Common myeloid progenitor, CD34-positive (primary cell): ENCODE data around the gene SEL1L3.

Experiments used
- CTCF ChIA-PET: fragments of 350-600 bp; sonication (Branson Sonifier 250); formaldehyde crosslinking; loops from one replicate; lab custom pipeline; 2021; ENCODE audit warnings: antibody characterized with exemption; lab: Charles Lee
- POLR2A ChIA-PET: fragments of 350-600 bp; sonication (Branson Sonifier 250); formaldehyde crosslinking; loops from one replicate; lab custom pipeline; 2021; ENCODE audit warnings: antibody characterized with exemption; lab: Charles Lee
- DNase-seq, 3 donors: peaks; one replicate each; pipeline versions ENCODE4 v3.0.0 to v3.0.0-alpha.2; 2013
- H3K27ac ChIP-seq, 2 experiments: 1 replicate in 1 of 2; 2 replicates in 1 of 2; pipeline ENCODE4 v1.7.0; 2013; ENCODE audit warnings: inconsistent platforms in 2 of 2, low read length in 2 of 2, mild to moderate bottlenecking in 2 of 2, low read depth in 1 of 2, moderate library complexity in 1 of 2; ENCODE audit not compliant: severe bottlenecking in 2 of 2, insufficient read depth in 1 of 2, poor library complexity in 1 of 2
- H3K27me3 ChIP-seq, 5 experiments: replicated peaks in 2 of 5; 1 replicate in 3 of 5; 2 replicates in 2 of 5; pipeline versions ENCODE4 v1.6.1 to v1.7.0; 2013; ENCODE audit warnings: low read length in 4 of 5, mild to moderate bottlenecking in 2 of 5, moderate library complexity in 2 of 5, inconsistent platforms in 1 of 5; ENCODE audit not compliant: insufficient read depth in 5 of 5, control insufficient read depth in 4 of 5
- H3K36me3 ChIP-seq, 4 experiments: 1 replicate in 2 of 4; 2 replicates in 2 of 4; pipeline versions ENCODE4 v1.6.1 to v1.7.0; 2013; ENCODE audit warnings: low read length in 3 of 4, control low read depth in 1 of 4, mild to moderate bottlenecking in 1 of 4; ENCODE audit not compliant: control insufficient read depth in 4 of 4, insufficient read depth in 4 of 4
- H3K4me1 ChIP-seq, 4 experiments: 1 replicate in 3 of 4; 2 replicates in 1 of 4; pipeline versions ENCODE4 v1.6.1 to v1.7.1; 2013; ENCODE audit warnings: low read length in 3 of 4, mild to moderate bottlenecking in 3 of 4, control low read depth in 1 of 4, inconsistent platforms in 1 of 4, moderate library complexity in 1 of 4; ENCODE audit not compliant: control insufficient read depth in 4 of 4, insufficient read depth in 4 of 4; ENCODE audit errors: control extremely low read depth in 1 of 4
- H3K4me3 ChIP-seq, 7 experiments: 1 replicate in 4 of 7; 2 replicates in 3 of 7; pipeline versions ENCODE4 v1.5.1 to v1.7.0; 2013; ENCODE audit warnings: mild to moderate bottlenecking in 7 of 7, low read length in 6 of 7, moderate library complexity in 6 of 7, inconsistent platforms in 2 of 7, low read depth in 2 of 7, control low read depth in 1 of 7; ENCODE audit not compliant: insufficient read depth in 4 of 7, control insufficient read depth in 1 of 7; ENCODE audit errors: extremely low read depth in 1 of 7
- H3K9me3 ChIP-seq, 5 experiments: 1 replicate in 4 of 5; 2 replicates in 1 of 5; pipeline versions ENCODE4 v1.6.1 to v1.7.1; 2013; ENCODE audit warnings: low read length in 4 of 5, mild to moderate bottlenecking in 2 of 5, inconsistent platforms in 1 of 5, low read depth in 1 of 5, moderate library complexity in 1 of 5; ENCODE audit not compliant: control insufficient read depth in 4 of 5, insufficient read depth in 2 of 5; ENCODE audit errors: control extremely low read depth in 1 of 5
- WGBS: methylation state at CpG from one replicate; pipeline ENCODE4 v1.1.5; 2013; ENCODE audit not compliant: insufficient coverage; 5-methylcytosine and 5-hydroxymethylcytosine counted together

SEL1L3 gene

DNA sequence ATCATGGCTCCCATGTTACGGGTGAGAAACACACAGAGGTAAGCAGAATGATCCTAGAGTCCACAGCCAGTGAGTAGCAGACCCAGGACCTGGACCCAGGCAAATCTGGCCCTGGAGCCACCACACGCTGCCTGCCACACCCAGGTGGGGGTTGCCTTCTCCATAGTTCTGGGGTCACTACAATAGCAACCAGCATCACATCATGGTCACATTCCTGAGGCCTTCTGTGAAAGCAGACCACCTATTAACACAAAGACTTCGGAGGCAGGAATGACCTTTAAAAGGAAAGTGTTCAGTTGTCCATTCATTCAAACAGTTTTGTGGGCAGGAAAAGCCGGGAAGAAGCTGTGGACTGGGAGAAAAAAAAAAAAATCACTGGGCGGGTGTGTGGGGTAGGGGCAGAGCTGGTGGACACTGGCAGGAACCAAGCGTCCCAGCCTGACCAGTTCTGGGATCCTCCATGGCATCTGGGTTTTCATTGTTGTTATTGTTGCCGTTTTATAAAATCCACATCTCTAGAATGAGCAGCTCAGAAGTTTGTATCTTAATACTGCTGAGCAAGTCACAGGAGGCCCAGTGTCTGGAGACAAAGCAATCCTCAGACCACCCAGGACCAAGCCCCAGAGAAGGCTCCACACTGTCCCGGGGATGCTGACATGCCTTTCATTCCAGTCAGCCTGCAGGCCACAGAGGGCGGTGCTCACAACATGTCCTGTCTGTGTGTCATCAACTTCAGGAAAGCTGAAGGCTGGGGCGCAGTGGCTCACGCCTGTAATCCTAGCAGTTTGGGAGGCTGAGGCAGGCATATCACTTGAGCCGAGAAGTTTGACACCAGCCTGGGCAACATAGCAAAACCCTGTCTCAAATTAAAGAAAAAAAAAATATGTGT lies 67.0 kb downstream of the SEL1L3 start:
- Histone ChIP-seq H3K9me3 (no peaks in the 10 kb centered on the region), H3K36me3 (peaks cover 5 to 25% (median 15%) of the 10 kb centered on the region in 4 experiments), H3K27me3 (no peaks in the 10 kb centered on the region), H3K27ac (no peak overlapping the region), H3K4me3 (no peak overlapping the region), H3K4me1 (no peaks in the 10 kb centered on the region)
- WGBS, result 92% methylated on average over 5 of the region's 12 CpGs
- ChIA-PET POLR2A (no interaction called here), CTCF (interaction anchor here (1.0 kb wide), 1 partner anchor 45 kb away, joined by 3 read pairs; no protein-coding TSS in a partner anchor)
- no peak for DNase-seq

DNA sequence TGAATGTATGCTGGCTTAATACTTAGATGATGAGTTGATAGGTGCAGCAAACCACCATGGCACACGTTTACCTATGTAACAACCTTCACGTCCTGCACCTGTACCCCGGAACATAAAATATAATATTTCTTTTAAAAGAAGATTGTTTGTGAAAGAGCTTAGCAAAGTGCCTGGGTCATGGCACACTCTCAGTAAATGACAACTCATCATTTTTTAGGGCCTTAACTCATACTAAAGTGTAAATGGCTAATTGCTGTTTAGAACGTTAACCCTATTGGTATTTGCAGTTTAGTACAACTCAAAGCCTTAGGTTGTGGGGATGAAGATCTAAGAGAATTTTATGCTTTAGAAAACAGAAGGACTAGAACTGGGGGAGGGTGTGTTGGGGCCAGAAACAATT lies 67.7 kb downstream of the SEL1L3 start:
- no peak overlapping the region for H3K4me3 ChIP-seq
- peaks cover 5 to 25% (median 17%) of the 10 kb centered on the region in 4 experiments for H3K36me3 ChIP-seq
- H3K27me3 ChIP-seq, result no peaks in the 10 kb centered on the region
- ChIA-PET POLR2A (no interaction called here), CTCF (no interaction called here)
- H3K4me1 ChIP-seq, result no peaks in the 10 kb centered on the region
- DNase-seq, result no peak
- H3K9me3 ChIP-seq, result no peaks in the 10 kb centered on the region
- whole genome bisulfite sequencing, result 100% methylated on average over 1 of the region's 4 CpGs
- no peak overlapping the region for H3K27ac ChIP-seq

DNA sequence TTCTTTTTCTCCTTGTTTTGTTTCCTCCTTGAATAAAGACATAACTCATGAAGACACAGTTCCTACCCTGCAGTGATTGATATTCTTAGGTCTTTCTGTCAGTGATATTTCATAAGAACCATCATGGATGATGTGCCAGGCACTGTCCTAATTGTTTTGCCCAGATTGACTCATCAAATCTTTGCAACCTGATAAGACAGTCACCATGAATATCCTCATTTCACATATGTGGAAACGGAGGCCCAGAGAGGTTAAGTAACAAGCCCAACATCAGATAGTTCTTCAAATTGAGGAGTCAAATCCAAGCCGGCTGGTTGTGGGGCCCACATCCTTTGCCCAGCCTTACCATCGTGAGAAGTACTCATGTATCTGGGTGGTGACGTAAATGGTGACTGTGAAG lies 69.9 kb downstream of the SEL1L3 start:
- ChIA-PET POLR2A (no interaction called here), CTCF (interaction anchor here (1.5 to 2.4 kb wide), 2 partner anchors 9 to 138 kb away, joined by 3 to 9 read pairs; no protein-coding TSS in a partner anchor)
- H3K27me3 ChIP-seq, result no peaks in the 10 kb centered on the region
- peaks cover 2 to 16% (median 10%) of the 10 kb centered on the region in 4 experiments for H3K36me3 ChIP-seq
- H3K4me1 ChIP-seq, result peaks cover 0 to 13% (median 7%) of the 10 kb centered on the region in 4 experiments
- no peak overlapping the region for H3K27ac ChIP-seq
- H3K4me3 ChIP-seq, result no peak overlapping the region
- no peak for DNase-seq
- no peaks in the 10 kb centered on the region for H3K9me3 ChIP-seq
- 94% methylated on average over 2 of the region's 4 CpGs for WGBS

DNA sequence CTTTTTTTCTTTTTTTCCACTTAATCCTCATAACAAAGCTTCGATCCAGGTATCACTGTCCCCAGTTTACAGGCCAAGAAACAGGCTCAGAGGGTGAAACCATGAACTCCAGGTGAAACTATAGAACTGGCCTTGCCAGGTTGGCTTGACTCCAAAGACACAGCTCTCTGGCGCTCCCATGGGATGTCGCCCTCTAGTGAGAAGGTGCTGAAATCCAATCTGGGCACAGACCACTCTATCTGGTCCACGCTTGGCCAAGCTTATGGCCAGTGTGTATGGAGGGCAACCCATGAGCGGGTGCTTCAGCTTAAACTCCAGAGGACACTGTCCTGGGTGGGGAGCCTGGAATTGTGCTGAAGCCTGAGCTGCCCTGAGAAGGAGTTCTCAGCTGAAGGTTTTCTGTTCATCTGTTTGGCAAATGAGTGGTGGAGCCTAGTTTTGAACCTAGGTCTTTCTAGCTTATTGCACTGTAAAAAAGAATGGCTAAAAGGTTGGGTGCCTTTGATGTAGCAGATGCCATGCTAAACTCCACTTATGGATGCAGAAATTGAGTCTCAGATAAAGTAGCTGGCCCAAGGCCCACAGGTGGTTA lies 70.5 kb downstream of the SEL1L3 start:
- peak in 1 of 3 donors; percentile 15 for DNase-seq
- Histone ChIP-seq H3K27ac (no peak overlapping the region), H3K9me3 (no peaks in the 10 kb centered on the region), H3K4me3 (no peak overlapping the region), H3K4me1 (peaks cover 0 to 19% (median 13%) of the 10 kb centered on the region in 4 experiments), H3K27me3 (no peaks in the 10 kb centered on the region), H3K36me3 (peaks cover 2 to 12% (median 8%) of the 10 kb centered on the region in 4 experiments)
- CTCF ChIA-PET, result interaction anchor here (1.5 to 2.4 kb wide), 2 partner anchors 9 to 137 kb away, joined by 3 to 9 read pairs; no protein-coding TSS in a partner anchor
- POLR2A ChIA-PET, result no interaction called here
- WGBS, result 95% methylated on average over 4 of the region's 5 CpGs

DNA sequence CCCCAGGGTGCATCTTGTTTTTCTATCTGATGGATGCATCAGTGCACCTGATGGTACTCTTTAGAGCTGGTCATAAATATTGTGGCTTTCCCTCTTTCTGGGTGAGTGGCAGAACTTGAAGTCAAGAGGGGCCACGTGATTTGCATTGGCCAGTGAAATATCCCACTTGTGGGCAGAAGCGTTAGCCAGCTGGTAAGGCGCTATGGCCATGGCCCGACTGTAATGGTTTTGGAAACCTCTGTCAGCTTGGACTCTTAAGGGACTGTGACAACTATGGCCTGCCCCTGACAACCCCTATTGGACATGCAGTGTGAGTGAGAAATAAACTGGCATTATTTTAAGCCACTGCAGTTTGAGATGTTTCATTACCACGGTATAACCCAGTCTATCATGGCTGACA lies 72.8 kb downstream of the SEL1L3 start:
- H3K4me3 ChIP-seq, result no peak overlapping the region
- POLR2A ChIA-PET, result no interaction called here
- CTCF ChIA-PET, result interaction anchor here (1.1 kb wide), 1 partner anchor 64 kb away, joined by 3 read pairs; no protein-coding TSS in a partner anchor
- H3K27me3 ChIP-seq, result no peaks in the 10 kb centered on the region
- H3K36me3 ChIP-seq, result peaks cover 2 to 9% (median 4%) of the 10 kb centered on the region in 4 experiments
- DNase-seq, result no peak
- no peaks in the 10 kb centered on the region for H3K9me3 ChIP-seq
- WGBS, result 98% methylated on average over 5 of the region's 5 CpGs
- H3K4me1 ChIP-seq, result peaks cover 0 to 33% (median 25%) of the 10 kb centered on the region in 4 experiments
- no peak overlapping the region for H3K27ac ChIP-seq

DNA sequence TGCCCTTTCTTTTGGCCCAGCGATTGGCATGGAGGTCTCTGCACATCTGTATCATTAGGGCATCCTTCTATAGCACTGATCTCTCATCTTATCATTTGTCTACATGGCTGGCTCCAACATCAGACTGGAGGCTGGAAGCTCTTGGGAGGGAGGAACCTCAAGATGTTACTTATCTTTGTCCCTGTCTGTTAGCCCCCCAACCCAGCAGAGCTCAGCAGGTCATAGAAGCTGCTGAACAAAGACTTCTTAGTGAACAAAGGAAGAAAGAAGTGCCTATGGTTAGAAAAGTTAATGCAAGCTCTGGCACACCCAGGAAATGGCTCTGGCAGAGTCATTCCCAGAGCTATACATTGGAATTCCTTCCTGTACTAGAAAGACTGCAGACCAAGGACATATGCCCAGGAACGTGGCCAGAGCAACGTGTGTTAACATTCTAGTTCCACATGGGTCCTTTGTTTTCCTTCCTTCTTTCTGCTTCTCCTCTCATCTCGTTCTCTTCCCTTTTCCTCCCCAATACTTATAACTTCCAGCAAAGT lies 74.0 kb downstream of the SEL1L3 start:
- DNase-seq, result peak in 1 of 3 donors; percentile 17
- ChIA-PET CTCF (interaction anchor here (0.7 to 1.1 kb wide), 3 partner anchors 10 to 66 kb away, joined by 3 to 4 read pairs (median 3); no protein-coding TSS in a partner anchor), POLR2A (no interaction called here)
- Histone ChIP-seq H3K4me1 (peaks cover 0 to 42% (median 31%) of the 10 kb centered on the region in 4 experiments), H3K9me3 (no peaks in the 10 kb centered on the region), H3K27me3 (no peaks in the 10 kb centered on the region), H3K4me3 (no peak overlapping the region), H3K27ac (no peak overlapping the region), H3K36me3 (peaks cover 2 to 8% (median 4%) of the 10 kb centered on the region in 4 experiments)
- 83% methylated on average over 3 of the region's 4 CpGs for WGBS
